ENCODE data around the gene COLEC12.

The COLEC12 gene

GRCh38 chr18:459814-460593 is 40.5 kb downstream of the COLEC12 start:
- H2AFZ ChIP-seq (ENCODE audit: insufficient read depth, low read length, poor library complexity) = no peak overlapping the region
- H3K79me2 ChIP-seq (ENCODE audit: control insufficient read depth, insufficient read depth, low read length, poor library complexity) = no peaks in the 10 kb centered on the region
- no peak for DNase-seq
- no peak overlapping the region for H2BK120ac ChIP-seq (ENCODE audit: insufficient read depth, low read length, poor library complexity)
- H3K79me1 ChIP-seq (ENCODE audit: low read length) = no peaks in the 10 kb centered on the region
- no peak overlapping the region for H3K18ac ChIP-seq (ENCODE audit: low read length)
- no peak overlapping the region for H3K4ac ChIP-seq (ENCODE audit: low read depth, low read length)
- H3K14ac ChIP-seq (ENCODE audit: low read length) = no peak overlapping the region
- H3K9ac ChIP-seq (ENCODE audit: low read length) = no peak overlapping the region
- no peak overlapping the region for H3K4me2 ChIP-seq (ENCODE audit: low read length)
- no peak overlapping the region for H2BK12ac ChIP-seq (ENCODE audit: low read length)
- H2BK5ac ChIP-seq (ENCODE audit: low read depth, low read length, poor library complexity) = no peak overlapping the region
- no peak overlapping the region for H3K23ac ChIP-seq (ENCODE audit: low read length)
- H4K91ac ChIP-seq (ENCODE audit: low read depth, low read length) = no peak overlapping the region
- no peak overlapping the region for H2AK5ac ChIP-seq (ENCODE audit: low read length)
- no peaks in the 10 kb centered on the region for H3K9me3 ChIP-seq (ENCODE audit: insufficient read depth, low read depth, low read length)
- H3K4me1 ChIP-seq (ENCODE audit: control insufficient read depth in 1 of 2, insufficient read depth in 2 of 2, low read length in 2 of 2) = peaks cover 0 to 5% of the 10 kb centered on the region in 2 experiments
- H4K8ac ChIP-seq (ENCODE audit: low read depth, low read length) = no peak overlapping the region
- H3K36me3 ChIP-seq (ENCODE audit: control insufficient read depth in 1 of 2, insufficient read depth in 2 of 2, low read length in 2 of 2) = no peaks in the 10 kb centered on the region
- H3K27me3 ChIP-seq (ENCODE audit: insufficient read depth, low read length) = no peaks in the 10 kb centered on the region
- no peak overlapping the region for H3K27ac ChIP-seq (ENCODE audit: low read depth, low read length)
- no CpG with 5 or more reads among the region's 14 CpGs for WGBS (ENCODE audit: extremely low coverage, insufficient coverage, insufficient read length)
- H3K4me3 ChIP-seq (ENCODE audit: low read depth, low read length) = no peak overlapping the region
- H4K12ac ChIP-seq (ENCODE audit: low read depth, low read length) = no peak overlapping the region

GRCh38 chr18:457521-458412 is 42.7 kb downstream of the COLEC12 start:
- H3K9ac ChIP-seq (ENCODE audit: low read length) = no peak overlapping the region
- no CpG with 5 or more reads among the region's 12 CpGs for WGBS (ENCODE audit: extremely low coverage, insufficient coverage, insufficient read length)
- H3K27me3 ChIP-seq (ENCODE audit: insufficient read depth, low read length) = no peaks in the 10 kb centered on the region
- H4K12ac ChIP-seq (ENCODE audit: low read depth, low read length) = no peak overlapping the region
- no peak overlapping the region for H3K27ac ChIP-seq (ENCODE audit: low read depth, low read length)
- H3K23ac ChIP-seq (ENCODE audit: low read length) = no peak overlapping the region
- no peak overlapping the region for H2AFZ ChIP-seq (ENCODE audit: insufficient read depth, low read length, poor library complexity)
- no peak overlapping the region for H2BK5ac ChIP-seq (ENCODE audit: low read depth, low read length, poor library complexity)
- H2BK120ac ChIP-seq (ENCODE audit: insufficient read depth, low read length, poor library complexity) = no peak overlapping the region
- H2BK12ac ChIP-seq (ENCODE audit: low read length) = no peak overlapping the region
- H3K36me3 ChIP-seq (ENCODE audit: control insufficient read depth in 1 of 2, insufficient read depth in 2 of 2, low read length in 2 of 2) = no peaks in the 10 kb centered on the region
- DNase-seq = no peak
- H3K79me1 ChIP-seq (ENCODE audit: low read length) = no peaks in the 10 kb centered on the region
- no peak overlapping the region for H2AK5ac ChIP-seq (ENCODE audit: low read length)
- no peak overlapping the region for H4K8ac ChIP-seq (ENCODE audit: low read depth, low read length)
- no peak overlapping the region for H4K91ac ChIP-seq (ENCODE audit: low read depth, low read length)
- no peak overlapping the region for H3K14ac ChIP-seq (ENCODE audit: low read length)
- no peak overlapping the region for H3K4ac ChIP-seq (ENCODE audit: low read depth, low read length)
- H3K4me1 ChIP-seq (ENCODE audit: control insufficient read depth in 1 of 2, insufficient read depth in 2 of 2, low read length in 2 of 2) = peaks cover 0 to 5% of the 10 kb centered on the region in 2 experiments
- no peak overlapping the region for H3K18ac ChIP-seq (ENCODE audit: low read length)
- H3K4me2 ChIP-seq (ENCODE audit: low read length) = no peak overlapping the region
- no peaks in the 10 kb centered on the region for H3K79me2 ChIP-seq (ENCODE audit: control insufficient read depth, insufficient read depth, low read length, poor library complexity)
- no peaks in the 10 kb centered on the region for H3K9me3 ChIP-seq (ENCODE audit: insufficient read depth, low read depth, low read length)
- H3K4me3 ChIP-seq (ENCODE audit: low read depth, low read length) = no peak overlapping the region

DNA sequence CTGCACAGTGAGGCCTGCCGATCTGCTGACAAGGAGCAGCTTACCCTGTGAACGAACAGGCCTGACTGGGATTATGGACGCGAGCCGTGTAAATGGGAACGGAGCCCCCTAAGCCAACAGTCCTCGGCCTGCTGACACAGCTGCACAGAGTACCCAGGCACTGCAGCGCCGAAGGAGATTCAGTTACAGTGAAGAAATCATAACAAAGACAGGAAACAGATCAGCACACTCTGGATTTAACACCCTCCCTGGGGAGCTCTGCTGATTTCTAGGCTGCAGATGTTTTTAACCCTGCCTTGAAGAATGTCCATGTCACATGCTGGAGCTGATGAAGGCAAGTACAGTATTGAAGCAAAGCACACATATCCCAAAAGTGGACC is 43.4 kb downstream of the COLEC12 start:
- no peak overlapping the region for H3K14ac ChIP-seq (ENCODE audit: low read length)
- H2BK12ac ChIP-seq (ENCODE audit: low read length) = no peak overlapping the region
- no peaks in the 10 kb centered on the region for H3K9me3 ChIP-seq (ENCODE audit: insufficient read depth, low read depth, low read length)
- no peak overlapping the region for H3K23ac ChIP-seq (ENCODE audit: low read length)
- H3K27me3 ChIP-seq (ENCODE audit: insufficient read depth, low read length) = no peaks in the 10 kb centered on the region
- no peak overlapping the region for H2AFZ ChIP-seq (ENCODE audit: insufficient read depth, low read length, poor library complexity)
- no CpG with 5 or more reads among the region's 9 CpGs for WGBS (ENCODE audit: extremely low coverage, insufficient coverage, insufficient read length)
- H2AK5ac ChIP-seq (ENCODE audit: low read length) = no peak overlapping the region
- no peaks in the 10 kb centered on the region for H3K79me1 ChIP-seq (ENCODE audit: low read length)
- peaks cover 0 to 5% of the 10 kb centered on the region in 2 experiments for H3K4me1 ChIP-seq (ENCODE audit: control insufficient read depth in 1 of 2, insufficient read depth in 2 of 2, low read length in 2 of 2)
- DNase-seq = no peak
- no peak overlapping the region for H4K8ac ChIP-seq (ENCODE audit: low read depth, low read length)
- H2BK120ac ChIP-seq (ENCODE audit: insufficient read depth, low read length, poor library complexity) = no peak overlapping the region
- H3K36me3 ChIP-seq (ENCODE audit: control insufficient read depth in 1 of 2, insufficient read depth in 2 of 2, low read length in 2 of 2) = no peaks in the 10 kb centered on the region
- no peak overlapping the region for H3K9ac ChIP-seq (ENCODE audit: low read length)
- no peak overlapping the region for H3K27ac ChIP-seq (ENCODE audit: low read depth, low read length)
- H3K4me3 ChIP-seq (ENCODE audit: low read depth, low read length) = no peak overlapping the region
- no peak overlapping the region for H2BK5ac ChIP-seq (ENCODE audit: low read depth, low read length, poor library complexity)
- no peak overlapping the region for H4K91ac ChIP-seq (ENCODE audit: low read depth, low read length)
- H3K18ac ChIP-seq (ENCODE audit: low read length) = no peak overlapping the region
- no peak overlapping the region for H3K4me2 ChIP-seq (ENCODE audit: low read length)
- H4K12ac ChIP-seq (ENCODE audit: low read depth, low read length) = no peak overlapping the region
- H3K79me2 ChIP-seq (ENCODE audit: control insufficient read depth, insufficient read depth, low read length, poor library complexity) = no peaks in the 10 kb centered on the region
- no peak overlapping the region for H3K4ac ChIP-seq (ENCODE audit: low read depth, low read length)

DNA sequence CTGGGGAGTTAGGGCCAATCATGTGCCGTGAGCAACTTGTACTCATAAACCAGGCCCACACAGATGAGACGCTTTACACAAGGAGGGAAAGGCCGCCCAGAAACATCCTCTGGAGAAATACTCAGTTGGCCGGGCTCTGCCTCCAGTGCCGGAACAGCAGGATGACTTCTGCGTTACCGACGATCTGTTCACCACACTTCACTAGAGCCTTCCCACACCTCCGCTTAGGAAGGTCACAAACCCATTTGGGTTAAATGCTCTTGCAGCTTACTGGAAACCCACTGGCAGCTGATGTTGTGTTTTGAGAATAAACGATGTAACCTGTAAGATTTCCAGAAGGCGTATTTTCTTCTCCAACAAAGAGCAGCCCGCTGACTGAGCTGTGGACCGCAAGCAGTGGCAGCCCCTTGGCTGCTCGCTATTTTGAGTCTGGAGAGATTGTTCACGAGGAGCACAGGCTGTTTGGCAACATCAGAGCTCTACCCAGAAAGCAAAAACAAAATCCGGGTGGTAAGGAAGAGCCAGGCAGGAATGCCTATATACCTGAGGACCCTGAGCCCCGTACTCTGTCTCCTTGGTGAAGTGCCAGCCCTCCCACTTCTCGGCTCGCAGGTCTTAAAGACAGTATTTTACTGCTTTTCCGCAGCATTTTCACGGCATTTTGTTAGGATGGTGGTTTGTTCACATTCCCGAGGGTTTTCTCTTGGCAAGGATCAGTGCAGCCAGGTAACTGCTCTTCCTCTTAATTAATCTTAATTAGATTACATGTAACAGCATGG is 44.0 kb downstream of the COLEC12 start:
- no CpG with 5 or more reads among the region's 22 CpGs for WGBS (ENCODE audit: extremely low coverage, insufficient coverage, insufficient read length)
- Histone ChIP-seq H3K79me1 (ENCODE audit: low read length) (no peaks in the 10 kb centered on the region), H2BK5ac (ENCODE audit: low read depth, low read length, poor library complexity) (no peak overlapping the region), H3K36me3 (ENCODE audit: control insufficient read depth in 1 of 2, insufficient read depth in 2 of 2, low read length in 2 of 2) (no peaks in the 10 kb centered on the region), H3K9me3 (ENCODE audit: insufficient read depth, low read depth, low read length) (no peaks in the 10 kb centered on the region), H2BK120ac (ENCODE audit: insufficient read depth, low read length, poor library complexity) (no peak overlapping the region), H3K4me2 (ENCODE audit: low read length) (no peak overlapping the region), H2AFZ (ENCODE audit: insufficient read depth, low read length, poor library complexity) (no peak overlapping the region), H3K18ac (ENCODE audit: low read length) (no peak overlapping the region), H4K8ac (ENCODE audit: low read depth, low read length) (no peak overlapping the region), H3K4ac (ENCODE audit: low read depth, low read length) (no peak overlapping the region), H3K14ac (ENCODE audit: low read length) (no peak overlapping the region), H2BK12ac (ENCODE audit: low read length) (no peak overlapping the region), H3K27me3 (ENCODE audit: insufficient read depth, low read length) (no peaks in the 10 kb centered on the region), H3K4me3 (ENCODE audit: low read depth, low read length) (no peak overlapping the region), H3K79me2 (ENCODE audit: control insufficient read depth, insufficient read depth, low read length, poor library complexity) (no peaks in the 10 kb centered on the region), H3K9ac (ENCODE audit: low read length) (no peak overlapping the region), H3K27ac (ENCODE audit: low read depth, low read length) (no peak overlapping the region), H3K4me1 (ENCODE audit: control insufficient read depth in 1 of 2, insufficient read depth in 2 of 2, low read length in 2 of 2) (peaks cover 0 to 5% of the 10 kb centered on the region in 2 experiments), H3K23ac (ENCODE audit: low read length) (no peak overlapping the region), H4K91ac (ENCODE audit: low read depth, low read length) (no peak overlapping the region), H4K12ac (ENCODE audit: low read depth, low read length) (no peak overlapping the region), H2AK5ac (ENCODE audit: low read length) (no peak overlapping the region)
- no peak for DNase-seq
